A673 (cell line): Measurements from ENCODE around the gene ZNF516. TPM values are rescaled to one million over a fixed set of nuclear protein-coding genes. Genes with fewer than 3 reads are reported as not detected.

Source experiments
- BruUV-seq: library from RNA; stranded (reverse); fragments of 400-500 nt; replicated peaks from 2 replicates; lab custom pipeline; 2021; lab: Mats Ljungman, UMichigan
- CTCF ChIA-PET: fragments of 300-600 bp; sonication (Branson Sonifier 250); formaldehyde crosslinking; loops from one replicate; lab custom pipeline; 2022; ENCODE audit warnings: antibody characterized with exemption; lab: Charles Lee
- POLR2A ChIA-PET: fragments of 300-600 bp; sonication (Branson Sonifier 250); formaldehyde crosslinking; loops from one replicate; lab custom pipeline; 2022; ENCODE audit warnings: antibody characterized with exemption; ENCODE audit not compliant: low non-redundant PET; lab: Charles Lee
- DNase-seq: peaks from one replicate; pipeline ENCODE4 v3.0.0-alpha.2; 2015; ENCODE audit warnings: low spot score
- H3K27ac ChIP-seq: fragments of 200-600 bp; sonication (generic); 2 replicates; pipeline ENCODE4 v1.5.1; 2016; ENCODE audit warnings: mixed run types, low read depth, mild to moderate bottlenecking, mixed read lengths, antibody characterized with exemption, low read length; ENCODE audit not compliant: poor library complexity, severe bottlenecking
- H3K27me3 ChIP-seq: fragments of 200-600 bp; sonication (generic); replicated peaks from 2 replicates; pipeline ENCODE4 v1.6.1; 2017; ENCODE audit warnings: mixed run types, low read depth, mild to moderate bottlenecking, mixed read lengths, antibody characterized with exemption, low read length; ENCODE audit not compliant: insufficient read depth, poor library complexity
- H3K36me3 ChIP-seq: fragments of 200-600 bp; sonication (generic); 2 replicates; pipeline ENCODE4 v1.6.1; 2016; ENCODE audit warnings: mixed run types, mild to moderate bottlenecking, mixed read lengths, antibody characterized with exemption, low read length; ENCODE audit not compliant: insufficient read depth, poor library complexity, severe bottlenecking
- H3K4me1 ChIP-seq: fragments of 200-600 bp; sonication (generic); 2 replicates; pipeline ENCODE4 v1.6.1; 2017; ENCODE audit warnings: mixed run types, mild to moderate bottlenecking, mixed read lengths, antibody characterized with exemption, low read length; ENCODE audit not compliant: insufficient read depth, poor library complexity, severe bottlenecking
- H3K4me3 ChIP-seq: fragments of 200-600 bp; sonication (generic); 2 replicates; pipeline ENCODE4 v1.5.1; 2016; ENCODE audit warnings: low read depth, mixed run types, mild to moderate bottlenecking, mixed read lengths, low read length; ENCODE audit not compliant: poor library complexity, severe bottlenecking
- H3K9me3 ChIP-seq: fragments of 200-600 bp; sonication (generic); 2 replicates; pipeline ENCODE4 v1.6.1; 2016; ENCODE audit warnings: mixed run types, low read depth, mild to moderate bottlenecking, mixed read lengths, antibody characterized with exemption, low read length; ENCODE audit not compliant: poor library complexity, severe bottlenecking
- EZH2 ChIP-seq: fragments of 200-600 bp; sonication (generic); IDR thresholded peaks from 2 replicates; pipeline ENCODE4 v1.6.1; 2017; ENCODE audit warnings: borderline replicate concordance, low read depth, mild to moderate bottlenecking, mixed read lengths, antibody characterized with exemption, low read length; ENCODE audit not compliant: poor library complexity, severe bottlenecking
- intact Hi-C: fragments of 100-400 bp; cut with micrococcal nuclease; formaldehyde crosslinking; loops from one replicate; pipeline ENCODE4 v1.10.0; 2022; ENCODE audit not compliant: unreplicated experiment
- total RNA-seq: library from RNA; stranded (reverse); gene quantifications from 2 replicates; pipeline ENCODE4 v1.2.3, GENCODE V29; 2021
- TF ChIP-seq, protein P1 (sequence below): fragments of 300-800, 200-600 bp; sonication (generic); conservative IDR thresholded peaks from 2 replicates; pipeline ENCODE4 v1.5.1; 2017; ENCODE audit warnings: low read depth, mild to moderate bottlenecking, antibody characterized with exemption, low read length, moderate library complexity, mixed read lengths

Gene ZNF516
- total RNA-seq, 1 experiment from 2014 or later: 32.3 TPM

DNA sequence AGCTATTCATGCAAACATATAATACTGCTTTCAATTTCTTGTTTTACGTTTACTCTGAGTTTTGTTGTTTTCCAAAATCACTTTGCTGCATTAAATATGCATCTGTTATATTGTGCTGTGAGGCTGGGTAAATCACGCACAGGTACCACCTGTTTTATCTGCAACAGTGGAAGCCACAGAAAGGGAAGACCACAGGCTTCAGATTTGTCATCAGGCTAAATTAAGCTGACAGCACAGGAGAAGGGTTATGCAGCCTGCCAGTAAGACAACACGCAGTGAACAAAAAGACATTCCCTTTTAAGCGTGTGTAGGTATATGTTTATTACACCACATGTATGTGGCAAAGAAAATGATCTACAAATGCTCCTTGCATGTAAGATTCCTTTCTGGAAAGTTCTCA lies 38.2 kb downstream of the ZNF516 start:
- POLR2A ChIA-PET: no interaction called here
- BruUV-seq: no TSS peak
- Histone ChIP-seq H3K27ac (no peak overlapping the region), H3K4me3 (no peak overlapping the region), H3K27me3 (no peaks in the 10 kb centered on the region), H3K4me1 (peaks cover 16% of the 10 kb centered on the region), H3K36me3 (peaks cover 4% of the 10 kb centered on the region), H3K9me3 (no peaks in the 10 kb centered on the region)
- DNase-seq: no peak
- intact Hi-C loops: loop anchor here (10.0 kb wide), 1 partner anchor 108 kb away; no protein-coding TSS in a partner anchor
- CTCF ChIA-PET: no interaction called here
- TF ChIP-seq, protein P1, sequence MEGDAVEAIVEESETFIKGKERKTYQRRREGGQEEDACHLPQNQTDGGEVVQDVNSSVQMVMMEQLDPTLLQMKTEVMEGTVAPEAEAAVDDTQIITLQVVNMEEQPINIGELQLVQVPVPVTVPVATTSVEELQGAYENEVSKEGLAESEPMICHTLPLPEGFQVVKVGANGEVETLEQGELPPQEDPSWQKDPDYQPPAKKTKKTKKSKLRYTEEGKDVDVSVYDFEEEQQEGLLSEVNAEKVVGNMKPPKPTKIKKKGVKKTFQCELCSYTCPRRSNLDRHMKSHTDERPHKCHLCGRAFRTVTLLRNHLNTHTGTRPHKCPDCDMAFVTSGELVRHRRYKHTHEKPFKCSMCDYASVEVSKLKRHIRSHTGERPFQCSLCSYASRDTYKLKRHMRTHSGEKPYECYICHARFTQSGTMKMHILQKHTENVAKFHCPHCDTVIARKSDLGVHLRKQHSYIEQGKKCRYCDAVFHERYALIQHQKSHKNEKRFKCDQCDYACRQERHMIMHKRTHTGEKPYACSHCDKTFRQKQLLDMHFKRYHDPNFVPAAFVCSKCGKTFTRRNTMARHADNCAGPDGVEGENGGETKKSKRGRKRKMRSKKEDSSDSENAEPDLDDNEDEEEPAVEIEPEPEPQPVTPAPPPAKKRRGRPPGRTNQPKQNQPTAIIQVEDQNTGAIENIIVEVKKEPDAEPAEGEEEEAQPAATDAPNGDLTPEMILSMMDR: no peak

DNA sequence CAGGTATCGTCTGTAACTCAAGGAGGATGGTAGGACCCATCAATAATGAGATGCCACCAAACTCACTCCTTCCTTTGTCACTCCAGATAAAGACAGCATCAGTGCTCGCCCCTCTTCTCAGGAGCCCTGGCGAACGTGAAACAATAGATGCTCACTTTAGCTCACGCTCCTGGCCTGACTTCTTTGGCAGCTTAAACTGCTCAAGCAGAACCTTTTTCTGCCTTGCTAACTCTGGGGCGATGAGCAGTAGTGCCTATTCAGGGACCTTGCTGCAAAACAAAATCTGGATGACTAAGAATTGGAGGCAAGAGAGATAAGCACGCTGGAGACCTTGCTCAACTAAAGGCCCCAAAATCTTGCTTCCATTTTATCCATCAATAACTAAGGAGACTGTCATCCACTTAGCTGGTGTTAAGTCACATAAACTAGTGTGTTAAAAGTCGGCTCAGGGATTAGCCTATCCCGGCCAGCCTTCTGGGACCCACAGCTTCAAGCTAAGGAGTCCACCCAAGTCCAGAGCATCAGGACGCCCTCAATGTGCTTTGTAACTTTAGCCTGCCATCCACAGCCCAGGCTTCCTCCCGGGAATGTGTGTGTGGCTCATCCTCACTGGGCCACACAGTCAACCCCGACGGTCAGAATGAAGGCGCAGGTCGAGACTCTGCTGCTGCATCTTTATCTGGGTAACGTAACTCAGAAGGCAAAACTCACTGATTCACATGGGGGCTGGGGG lies 38.9 kb downstream of the ZNF516 start:
- ChIA-PET POLR2A (no interaction called here), CTCF (no interaction called here)
- Histone ChIP-seq H3K27ac (no peak overlapping the region), H3K4me1 (peaks cover 22% of the 10 kb centered on the region), H3K4me3 (no peak overlapping the region), H3K36me3 (peaks cover 4% of the 10 kb centered on the region), H3K27me3 (no peaks in the 10 kb centered on the region), H3K9me3 (no peaks in the 10 kb centered on the region)
- TF ChIP-seq EZH2: no peak
- TF ChIP-seq, protein P1: no peak
- intact Hi-C loops: loop anchor here (10.0 kb wide), 1 partner anchor 109 kb away; no protein-coding TSS in a partner anchor
- DNase-seq: no peak
- no TSS peak for BruUV-seq

DNA sequence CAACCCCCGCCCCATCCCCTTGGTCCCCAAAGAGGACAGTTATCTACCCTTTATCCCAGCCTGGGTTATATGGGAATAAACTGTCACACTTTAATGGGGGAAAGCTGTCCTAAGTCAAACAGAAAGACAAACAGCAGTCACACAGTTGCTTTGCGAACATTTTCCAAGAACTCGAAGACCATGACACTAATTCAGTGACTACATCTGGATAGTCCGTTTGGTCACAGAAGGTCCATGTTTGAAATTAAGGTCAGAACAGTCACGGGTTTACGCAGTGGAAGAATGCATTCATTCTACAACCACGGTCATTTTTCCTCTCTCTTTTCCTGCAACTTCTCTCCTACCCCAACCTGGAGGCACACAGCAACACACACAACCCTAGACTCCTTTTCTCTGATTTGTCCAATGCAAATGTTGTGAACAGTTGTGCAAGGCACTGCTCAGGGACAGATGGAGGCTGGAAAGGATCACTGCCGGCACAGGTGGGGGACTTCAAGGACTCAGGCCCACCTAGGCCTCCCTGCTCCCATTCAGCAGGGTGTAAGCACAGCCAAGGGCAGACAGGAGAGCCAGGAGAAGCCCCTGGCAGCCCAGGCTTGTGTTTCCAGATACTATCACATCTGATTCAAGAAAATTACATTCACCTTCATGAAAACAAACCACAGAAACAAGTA lies 39.9 kb downstream of the ZNF516 start:
- peaks cover 4% of the 10 kb centered on the region for H3K36me3 ChIP-seq
- ChIA-PET POLR2A (no interaction called here), CTCF (no interaction called here)
- no peaks in the 10 kb centered on the region for H3K27me3 ChIP-seq
- H3K4me1 ChIP-seq: peaks cover 22% of the 10 kb centered on the region
- no peak for TF ChIP-seq EZH2
- H3K4me3 ChIP-seq: no peak overlapping the region
- H3K27ac ChIP-seq: no peak overlapping the region
- DNase-seq: no peak
- intact Hi-C loops: loop anchor here (10.0 kb wide), 1 partner anchor 110 kb away; no protein-coding TSS in a partner anchor
- no peaks in the 10 kb centered on the region for H3K9me3 ChIP-seq
- BruUV-seq: no TSS peak
